A549 (cell line): ENCODE data around the gene EIF1AX. TPM values are rescaled to one million over a fixed set of nuclear protein-coding genes. Genes with fewer than 3 reads are reported as not detected.

Experiments used
- ATAC-seq, 2 experiments: fragments of 200-7000 bp in 1 of 2; fragments of >200 bp in 1 of 2; cut with Nextera tagmentation in 1 of 2; cut with Tn5 transposase in 1 of 2; 3 replicates each; pipeline versions ENCODE4 v1.8.0 to v1.9.1; 2018 to 2020; ENCODE audit warnings: mild to moderate bottlenecking in 1 of 2, moderate library complexity in 1 of 2
- CTCF ChIA-PET: fragments of 300-600 bp; sonication (Branson Sonifier 250); formaldehyde crosslinking; extraction: SDS; loops from one replicate; lab custom pipeline; 2021; ENCODE audit warnings: antibody characterized with exemption, inconsistent platforms; lab: Yijun Ruan, JAX
- POLR2A ChIA-PET: fragments of 350-600 bp; formaldehyde crosslinking; extraction: SDS; loops from one replicate; lab custom pipeline; 2021; ENCODE audit warnings: antibody characterized with exemption, inconsistent platforms; lab: Yijun Ruan, JAX
- DNase-seq, 2 experiments: peaks; one replicate each; pipeline versions ENCODE4 v3.0.0 to v3.0.0-alpha.2; 2011 to 2016; ENCODE audit warnings: low read depth in 1 of 2, low spot score in 1 of 2
- FAIRE-seq: peaks from 2 replicates; lab custom pipeline; 2011; peaks lifted over from hg19 to GRCh38; lab: Jason Lieb, UNC
- H3K27ac ChIP-seq, 2 experiments: fragments of >200 bp; sonication (Bioruptor Twin); formaldehyde crosslinking; 3 replicates each; pipeline ENCODE4 v1.5.1; 2016 to 2017
- H3K4me1 ChIP-seq: fragments of >200 bp; sonication (Bioruptor Twin); formaldehyde crosslinking; 3 replicates; pipeline ENCODE4 v1.6.1; 2016
- H3K4me2 ChIP-seq: fragments of >200 bp; sonication (Bioruptor Twin); formaldehyde crosslinking; 3 replicates; pipeline ENCODE4 v1.6.1; 2016
- H3K4me3 ChIP-seq: fragments of >200 bp; sonication (Bioruptor Twin); formaldehyde crosslinking; 3 replicates; pipeline ENCODE4 v1.5.1; 2016
- H3K9me3 ChIP-seq: fragments of >200 bp; sonication (Bioruptor Twin); formaldehyde crosslinking; 3 replicates; pipeline ENCODE4 v1.6.1; 2016
- BHLHE40 ChIP-seq: IDR thresholded peaks from 2 replicates; pipeline ENCODE4 v1.6.1; 2012; ENCODE audit warnings: low read depth, low read length, inconsistent platforms
- E2F6 ChIP-seq: IDR thresholded peaks from 2 replicates; pipeline ENCODE4 v1.6.1; 2012; ENCODE audit warnings: low read depth, borderline replicate concordance
- FOSB ChIP-seq: fragments of 250-450 bp; sonication (Bioruptor Pico); IDR thresholded peaks from 2 replicates; pipeline ENCODE4 v1.5.0; 2020; ENCODE audit warnings: mild to moderate bottlenecking, moderate library complexity
- GATA3 ChIP-seq: IDR thresholded peaks from 2 replicates; pipeline ENCODE4 v1.6.1; 2012; ENCODE audit warnings: borderline replicate concordance
- KDM5A ChIP-seq: fragments of 200-600 bp; sonication (generic); IDR thresholded peaks from 2 replicates; pipeline ENCODE4 v1.6.1; 2016; ENCODE audit warnings: antibody characterized with exemption, mild to moderate bottlenecking
- MAX ChIP-seq: IDR thresholded peaks from 2 replicates; pipeline ENCODE4 v1.6.1; 2012
- RAD21 ChIP-seq, 2 experiments: fragments of >200 bp in 1 of 2; sonication (Bioruptor Twin) in 1 of 2; formaldehyde crosslinking in 1 of 2; IDR thresholded peaks in 1 of 2; conservative IDR thresholded peaks in 1 of 2; 2 replicates in 1 of 2; 3 replicates in 1 of 2; pipeline ENCODE4 v1.6.1; 2012 to 2018; ENCODE audit warnings: inconsistent platforms in 1 of 2
- RCOR1 ChIP-seq: fragments of 150-350 bp; IDR thresholded peaks from 2 replicates; pipeline ENCODE4 v1.6.1; 2014; ENCODE audit warnings: antibody characterized with exemption, low read length, low read depth
- REST ChIP-seq: fragments of 200-600 bp; sonication (generic); IDR thresholded peaks from 2 replicates; pipeline ENCODE4 v1.6.1; 2016; ENCODE audit warnings: antibody characterized with exemption, mild to moderate bottlenecking, moderate library complexity
- RFX5 ChIP-seq: fragments of 450-650 bp; IDR thresholded peaks from 2 replicates; pipeline ENCODE4 v1.7.1; 2014; ENCODE audit warnings: antibody characterized with exemption, mild to moderate bottlenecking, moderate library complexity
- TP53 ChIP-seq: fragments of 250-450 bp; sonication (Bioruptor Pico); IDR thresholded peaks from 2 replicates; pipeline ENCODE4 v1.5.0; 2021; ENCODE audit warnings: mild to moderate bottlenecking, moderate library complexity
- ZNF302 ChIP-seq: fragments of 250-450 bp; sonication (Bioruptor Pico); IDR thresholded peaks from 2 replicates; pipeline ENCODE4 v1.9.0; 2021; ENCODE audit warnings: inconsistent platforms, mild to moderate bottlenecking, moderate library complexity
- WGBS: methylation state at CpG from one replicate; pipeline ENCODE4 v1.1.6; 2017; ENCODE audit errors: missing lambda C conversion rate; 5-methylcytosine and 5-hydroxymethylcytosine counted together
- polyA plus RNA-seq, 4 experiments: library from polyadenylated mRNA; depleted of rRNA in 3 of 4; stranded (reverse); fragments of >200 nt; fragmentation: RNase III in 1 of 4; extraction: RNeasy Plus Mini Kit Qiagen cat#74134 plus additional on column Dnase treatment in 1 of 4; gene quantifications; 2 replicates in 3 of 4; 3 replicates in 1 of 4; pipeline ENCODE4 v1.2.3, GENCODE V29; 2011 to 2017

Gene EIF1AX
- polyA plus RNA-seq, 2 of the 4 experiments (the other 2 are of a cell fraction), result 128 to 203 TPM

GRCh38 chrX:20118065-20118824 is 23.4 kb downstream of the EIF1AX start:
- TF ChIP-seq RFX5 (no peak), RCOR1 (no peak), FOSB (CRISPR knock-in tag) (no peak), GATA3 (no peak)
- TF ChIP-seq, all 56 proteins: peak for 0
- ATAC-seq, result no peak
- H3K4me1 ChIP-seq, result peaks cover 6% of the 10 kb centered on the region; the same call in 1 of the 3 replicates
- WGBS, result 44% methylated on average over 12 of the region's 12 CpGs
- POLR2A ChIA-PET, result interaction anchor here (1.5 kb wide), 1 partner anchor 24 kb away, joined by 4 read pairs; the partner anchor contains the start of gene EIF1AX
- DNase-seq, result peak in 1 of 2 experiments; percentile 11
- peak; percentile 32 for FAIRE-seq
- H3K4me3 ChIP-seq, result no peak overlapping the region
- no peaks in the 10 kb centered on the region for H3K9me3 ChIP-seq
- H3K4me2 ChIP-seq, result no peak overlapping the region
- CTCF ChIA-PET, result interaction anchor here (0.9 kb wide), 1 partner anchor 213 kb away, joined by 3 read pairs; no protein-coding TSS in a partner anchor
- no peak overlapping the region for H3K27ac ChIP-seq

GRCh38 chrX:20116577-20117240 is 24.9 kb downstream of the EIF1AX start, which contains the start of gene MAP7D2:
TSS of gene MAP7D2 (minus strand) at chrX:20116907. CDS start at chrX:20116879, 28 bp downstream.
- 91% methylated on average over 18 of the region's 91 CpGs for WGBS
- TF ChIP-seq E2F6, result peak; percentile 73; the same call in 1 of the 2 replicates
- TF ChIP-seq KDM5A, result no peak
- peak; percentile 94 for TF ChIP-seq MAX
- no peak for TF ChIP-seq RAD21 (conservative IDR thresholded peaks at IDR 0.05 in 1 of 2, IDR thresholded peaks at IDR 0.05 in 1 of 2)
- peak; percentile 49; the same call in 1 of the 2 replicates for TF ChIP-seq BHLHE40
- TF ChIP-seq TP53, result no peak
- TF ChIP-seq, all 56 proteins: peak for 3
- Histone ChIP-seq H3K4me3 (peak within 1 kb of the TSS; percentile 74), H3K4me1 (peaks cover 6% of the 10 kb centered on the region; the same call in 1 of the 3 replicates), H3K4me2 (peak within 1 kb of the TSS; percentile 98), H3K9me3 (no peaks in the 10 kb centered on the region), H3K27ac (peak within 1 kb of the TSS; percentile 74 to 89)
- CTCF ChIA-PET, result no interaction called here
- DNase-seq, result peak; percentile 14 to 24
- FAIRE-seq, result no peak
- POLR2A ChIA-PET, result no interaction called here
- ATAC-seq, result peak; percentile 60 to 79

- peak overlapping the region; percentile 74 to 89 for H3K27ac ChIP-seq
- ChIA-PET CTCF (no interaction called here), POLR2A (no interaction called here)
- no peaks in the 10 kb centered on the region for H3K9me3 ChIP-seq
- WGBS, result 0% methylated on average over 2 of the region's 47 CpGs
- no peak for TF ChIP-seq REST
- TF ChIP-seq MAX, result peak; percentile 68
- TF ChIP-seq E2F6, result peak; percentile 87
- no peak for TF ChIP-seq ZNF302 (CRISPR knock-in tag)
- peak overlapping the region; percentile 98 for H3K4me2 ChIP-seq
- H3K4me3 ChIP-seq, result peak overlapping the region; percentile 74
- peaks cover 6% of the 10 kb centered on the region; the same call in 1 of the 3 replicates for H3K4me1 ChIP-seq
- ATAC-seq (peak; percentile 47 to 65; a peak in 4 of 6 replicates), FAIRE-seq (no peak), DNase-seq (peak in 1 of 2 experiments; percentile 11)
These were observed 25.5 kb downstream of the EIF1AX start for GRCh38 chrX:20116087-20116576.
